Amniotic epithelial cell (primary cell): ENCODE measurements around the gene GPRASP1.
A peak's percentile ranks its signal among the peaks of the same experiment; 100 is the strongest.
"Not testable (repeated sequence)": the region's sequence is repeated elsewhere in the genome, so short reads cannot be mapped to it uniquely, and the experiment has no call there.

Experiments
- DNase-seq: peaks from one replicate; pipeline ENCODE4 v3.0.0-alpha.2; 2010; ENCODE audit warnings: low read depth

Gene GPRASP1

GRCh38 chrX:102651242-102652011 lies at the start of gene GPRASP1:
Gene GPRASP1 (plus strand): TSS chrX:102651483. CDS start chrX:102653914, 2,431 bp downstream.
- no peak for DNase-seq

GRCh38 chrX:102604327-102604726 lies 47.0 kb upstream of the GPRASP1 start:
- DNase-seq, result no peak

GRCh38 chrX:102606115-102606514 lies 45.2 kb upstream of the GPRASP1 start:
- DNase-seq, result no peak

- DNase-seq, result no peak
Observed at GRCh38 chrX:102610905-102611304, 40.4 kb upstream of the GPRASP1 start.

GRCh38 chrX:102624105-102624504 lies 27.2 kb upstream of the GPRASP1 start:
- DNase-seq, result no peak

GRCh38 chrX:102627640-102628039 lies 23.6 kb upstream of the GPRASP1 start:
- DNase-seq, result no peak

- DNase-seq, result no peak
Observed at GRCh38 chrX:102637561-102637960, 13.7 kb upstream of the GPRASP1 start.

GRCh38 chrX:102650903-102651241 lies 411 bp upstream of the GPRASP1 start:
- no peak for DNase-seq

- DNase-seq, result peak; percentile 50
Observed at GRCh38 chrX:102652031-102652688, 877 bp downstream of the GPRASP1 start.

- no peak for DNase-seq
Observed at GRCh38 chrX:102654696-102655095, 3.4 kb downstream of the GPRASP1 start.

- DNase-seq, result peak; percentile 23
Observed at GRCh38 chrX:102658556-102658955, 7.3 kb downstream of the GPRASP1 start.

GRCh38 chrX:102659790-102660757 lies 8.8 kb downstream of the GPRASP1 start:
- DNase-seq, result peak; percentile 62

- DNase-seq, result not testable (repeated sequence)
Observed at GRCh38 chrX:102663820-102664219, 12.5 kb downstream of the GPRASP1 start.

GRCh38 chrX:102667034-102667433 lies 15.8 kb downstream of the GPRASP1 start:
- not testable (repeated sequence) for DNase-seq

- peak; percentile 3 for DNase-seq
Observed at GRCh38 chrX:102669526-102669925, 18.2 kb downstream of the GPRASP1 start.

- peak; percentile 67 for DNase-seq
Observed at GRCh38 chrX:102672856-102673255, 21.6 kb downstream of the GPRASP1 start.

GRCh38 chrX:102677479-102677878 lies 26.2 kb downstream of the GPRASP1 start:
- DNase-seq, result not testable (repeated sequence)

GRCh38 chrX:102684772-102685520 lies 33.7 kb downstream of the GPRASP1 start:
- DNase-seq, result no peak

- DNase-seq, result no peak
Observed at GRCh38 chrX:102694749-102695148, 43.5 kb downstream of the GPRASP1 start.

GRCh38 chrX:102696306-102696705 lies 45.0 kb downstream of the GPRASP1 start:
- DNase-seq, result no peak

- DNase-seq, result peak; percentile 28
Observed at GRCh38 chrX:102697494-102697893, 46.2 kb downstream of the GPRASP1 start.
